Osteocyte (in vitro differentiated cells): Measurements from ENCODE around the gene CEMIP. TPM values are rescaled to one million over a fixed set of nuclear protein-coding genes. Genes with fewer than 3 reads are reported as not detected.

Experiments
- DNase-seq: peaks from one replicate; pipeline ENCODE4 v3.0.0; 2021; ENCODE audit warnings: mixed read lengths; ENCODE audit not compliant: unreplicated experiment; ENCODE audit errors: extremely low spot score
- H3K27ac Mint-ChIP-seq: one replicate; pipeline ENCODE4 v1.8.0; 2021; ENCODE audit warnings: mild to moderate bottlenecking, mixed read lengths; ENCODE audit not compliant: unreplicated experiment
- H3K27me3 Mint-ChIP-seq: one replicate; pipeline ENCODE4 v1.8.0; 2021; ENCODE audit warnings: mixed read lengths; ENCODE audit not compliant: unreplicated experiment
- H3K36me3 Mint-ChIP-seq: one replicate; pipeline ENCODE4 v1.8.0; 2021; ENCODE audit warnings: mixed read lengths; ENCODE audit not compliant: unreplicated experiment
- H3K4me1 Mint-ChIP-seq: one replicate; pipeline ENCODE4 v1.8.0; 2021; ENCODE audit warnings: mixed read lengths; ENCODE audit not compliant: unreplicated experiment
- H3K4me3 Mint-ChIP-seq: one replicate; pipeline ENCODE4 v1.8.0; 2021; ENCODE audit warnings: mild to moderate bottlenecking, moderate library complexity, mixed read lengths; ENCODE audit not compliant: unreplicated experiment
- H3K9me3 Mint-ChIP-seq: one replicate; pipeline ENCODE4 v1.8.0; 2021; ENCODE audit warnings: mixed read lengths; ENCODE audit not compliant: unreplicated experiment
- total RNA-seq: library from RNA; stranded (reverse); gene quantifications from 2 replicates; pipeline ENCODE4 v1.2.1, GENCODE V29; 2021
- TF ChIP-seq, protein P1 (sequence below): fragments of 200-600 bp; sonication (generic); IDR thresholded peaks from 2 replicates; pipeline ENCODE4 v1.5.0; 2021; ENCODE audit warnings: antibody characterized with exemption, mild to moderate bottlenecking, moderate library complexity

Gene CEMIP
- total RNA-seq, 1 donor from 2014 or later = 445 TPM

DNA sequence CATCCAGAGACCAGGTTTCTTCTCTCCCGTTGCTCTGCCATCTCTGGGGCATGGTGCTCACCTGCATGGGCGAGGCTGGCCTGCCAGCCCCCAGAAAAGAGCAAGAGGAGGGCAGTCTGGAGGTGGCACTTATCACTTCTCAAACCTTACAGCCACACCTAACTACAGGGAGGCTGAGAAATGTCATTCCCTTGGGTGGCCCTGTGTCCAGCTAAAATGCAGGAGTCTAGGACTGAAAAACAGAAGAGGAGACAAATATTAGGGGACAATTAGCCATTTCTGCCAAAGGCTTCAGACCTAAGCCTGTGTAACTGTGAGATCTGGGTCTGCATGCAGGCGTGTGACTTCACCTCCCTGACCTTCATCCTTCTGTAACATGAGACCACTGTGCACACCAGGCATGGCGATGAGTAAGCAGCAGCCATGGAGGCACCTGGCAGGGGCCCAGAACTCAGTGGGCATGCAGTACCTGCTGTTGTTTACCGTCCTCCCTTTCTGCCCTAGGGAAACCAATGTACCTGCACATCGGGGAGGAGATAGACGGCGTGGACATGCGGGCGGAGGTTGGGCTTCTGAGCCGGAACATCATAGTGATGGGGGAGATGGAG lies 127.1 kb downstream of the CEMIP start:
- Mint-ChIP-seq H3K9me3 (no peaks in the 10 kb centered on the region), H3K36me3 (peaks cover 90% of the 10 kb centered on the region), H3K4me3 (no peak overlapping the region), H3K4me1 (peaks cover 38% of the 10 kb centered on the region), H3K27ac (peak overlapping the region; percentile 38), H3K27me3 (no peaks in the 10 kb centered on the region)
- TF ChIP-seq, protein P1, sequence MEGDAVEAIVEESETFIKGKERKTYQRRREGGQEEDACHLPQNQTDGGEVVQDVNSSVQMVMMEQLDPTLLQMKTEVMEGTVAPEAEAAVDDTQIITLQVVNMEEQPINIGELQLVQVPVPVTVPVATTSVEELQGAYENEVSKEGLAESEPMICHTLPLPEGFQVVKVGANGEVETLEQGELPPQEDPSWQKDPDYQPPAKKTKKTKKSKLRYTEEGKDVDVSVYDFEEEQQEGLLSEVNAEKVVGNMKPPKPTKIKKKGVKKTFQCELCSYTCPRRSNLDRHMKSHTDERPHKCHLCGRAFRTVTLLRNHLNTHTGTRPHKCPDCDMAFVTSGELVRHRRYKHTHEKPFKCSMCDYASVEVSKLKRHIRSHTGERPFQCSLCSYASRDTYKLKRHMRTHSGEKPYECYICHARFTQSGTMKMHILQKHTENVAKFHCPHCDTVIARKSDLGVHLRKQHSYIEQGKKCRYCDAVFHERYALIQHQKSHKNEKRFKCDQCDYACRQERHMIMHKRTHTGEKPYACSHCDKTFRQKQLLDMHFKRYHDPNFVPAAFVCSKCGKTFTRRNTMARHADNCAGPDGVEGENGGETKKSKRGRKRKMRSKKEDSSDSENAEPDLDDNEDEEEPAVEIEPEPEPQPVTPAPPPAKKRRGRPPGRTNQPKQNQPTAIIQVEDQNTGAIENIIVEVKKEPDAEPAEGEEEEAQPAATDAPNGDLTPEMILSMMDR = no peak
- no peak for DNase-seq

DNA sequence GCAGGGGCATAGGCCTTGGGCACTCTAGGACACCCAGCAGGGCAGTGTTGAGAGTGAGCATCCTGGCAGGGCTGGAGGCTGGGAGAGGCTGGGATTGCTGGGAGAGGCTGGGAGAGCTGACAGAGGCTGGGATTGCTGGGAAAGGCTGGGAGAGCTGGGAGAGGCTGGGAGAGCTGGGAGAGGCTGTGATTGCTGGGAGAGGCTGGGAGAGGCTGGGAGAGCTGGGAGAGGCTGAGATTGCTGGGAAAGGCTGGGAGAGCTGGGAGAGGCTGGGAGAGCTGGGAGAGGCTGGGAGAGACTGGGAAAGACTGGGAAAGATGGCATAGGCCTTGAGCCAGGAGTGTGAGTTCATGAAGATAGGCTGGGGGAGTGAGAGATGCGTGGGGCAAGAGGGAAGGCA lies 132.7 kb downstream of the CEMIP start:
- TF ChIP-seq, protein P1 = no peak
- peaks cover 82% of the 10 kb centered on the region for H3K36me3 Mint-ChIP-seq
- no peak for DNase-seq
- no peaks in the 10 kb centered on the region for H3K27me3 Mint-ChIP-seq
- peaks cover 4% of the 10 kb centered on the region for H3K4me1 Mint-ChIP-seq
- peak overlapping the region; percentile 46 for H3K27ac Mint-ChIP-seq
- H3K4me3 Mint-ChIP-seq = no peak overlapping the region
- H3K9me3 Mint-ChIP-seq = no peaks in the 10 kb centered on the region

DNA sequence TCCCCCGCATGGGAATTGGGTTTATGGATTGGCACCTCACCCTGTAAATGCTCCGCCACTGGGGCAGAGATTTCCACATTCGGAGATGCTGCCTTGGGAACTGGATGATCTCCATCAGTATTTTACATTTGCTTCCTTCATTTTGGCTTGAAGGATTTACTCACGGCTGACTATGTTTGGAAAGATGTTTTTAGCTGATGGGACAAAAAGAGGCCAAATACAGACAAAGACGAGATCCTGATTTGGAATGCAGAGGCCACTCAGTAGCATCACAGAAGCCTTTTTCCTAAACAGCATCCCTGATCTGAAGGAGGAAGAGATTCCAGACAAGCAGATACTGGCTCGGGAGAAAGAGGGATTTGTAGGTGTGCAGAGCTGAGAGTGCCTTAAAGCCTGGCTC lies 133.5 kb downstream of the CEMIP start:
- no peak for DNase-seq

DNA sequence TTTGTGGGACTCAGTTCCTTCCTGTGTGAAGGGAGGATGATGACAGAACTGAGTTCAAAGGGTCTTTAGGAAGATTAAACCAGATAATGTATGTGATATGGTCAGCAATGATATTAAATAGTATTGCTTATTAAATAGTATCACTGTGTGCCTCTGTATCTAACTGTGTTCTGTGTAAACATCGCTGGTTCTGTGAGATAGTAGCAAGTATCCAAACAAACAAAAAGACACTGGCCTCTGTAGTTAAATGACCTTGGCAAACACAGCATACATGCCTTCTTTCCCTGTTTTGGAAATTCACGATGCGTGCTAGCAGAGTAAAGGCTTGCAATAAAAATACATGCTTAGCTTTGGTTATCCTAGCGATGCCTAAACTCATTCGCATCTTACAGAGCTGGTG lies 134.4 kb downstream of the CEMIP start:
- Mint-ChIP-seq H3K36me3 (peaks cover 82% of the 10 kb centered on the region), H3K4me3 (no peak overlapping the region), H3K27me3 (no peaks in the 10 kb centered on the region), H3K9me3 (no peaks in the 10 kb centered on the region), H3K4me1 (peaks cover 4% of the 10 kb centered on the region), H3K27ac (peak overlapping the region; percentile 33)
- TF ChIP-seq, protein P1 = no peak
- no peak for DNase-seq

More for the DNA sequence above, 133.5 kb downstream of the CEMIP start:
- Mint-ChIP-seq H3K27ac (peak overlapping the region; percentile 33), H3K4me1 (peaks cover 4% of the 10 kb centered on the region), H3K9me3 (no peaks in the 10 kb centered on the region), H3K4me3 (no peak overlapping the region), H3K36me3 (peaks cover 83% of the 10 kb centered on the region), H3K27me3 (no peaks in the 10 kb centered on the region)
- TF ChIP-seq, protein P1 = no peak

DNA sequence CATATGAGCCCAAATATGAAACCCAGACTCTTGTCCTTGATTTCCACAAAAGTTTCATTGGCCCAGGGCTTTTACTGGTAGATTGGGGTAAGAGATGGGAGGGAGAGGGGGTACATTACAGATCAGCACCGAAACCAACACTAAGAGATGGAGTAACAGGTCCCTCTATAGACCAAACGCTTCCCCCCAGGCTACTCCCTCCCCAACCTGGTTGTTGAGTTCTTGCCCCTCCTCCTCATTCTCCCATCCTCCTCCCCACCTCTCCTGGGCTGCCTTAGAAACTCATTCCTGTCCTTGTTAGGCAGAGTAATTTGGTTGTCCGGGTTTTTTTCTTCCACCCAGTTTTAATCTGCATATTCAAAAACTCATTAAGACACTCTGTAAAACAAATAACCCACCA lies 136.3 kb downstream of the CEMIP start:
- peaks cover 4% of the 10 kb centered on the region for H3K4me1 Mint-ChIP-seq
- H3K9me3 Mint-ChIP-seq = no peaks in the 10 kb centered on the region
- no peak for DNase-seq
- H3K27ac Mint-ChIP-seq = no peak overlapping the region
- no peak overlapping the region for H3K4me3 Mint-ChIP-seq
- no peaks in the 10 kb centered on the region for H3K27me3 Mint-ChIP-seq
- peaks cover 75% of the 10 kb centered on the region for H3K36me3 Mint-ChIP-seq
- TF ChIP-seq, protein P1 = no peak
